Heart left ventricle (tissue), 16 donors: Measurements from ENCODE around the gene MLLT10. TPM values are rescaled to one million over a fixed set of nuclear protein-coding genes. Genes with fewer than 3 reads are reported as not detected.

Experiments
- ATAC-seq, 4 donors: fragments of 200-7000 bp; cut with Tn5 transposase; one replicate each; pipeline ENCODE4 v1.9.1; 2020 to 2022; ENCODE audit warnings: moderate library complexity in 4 of 4, mild to moderate bottlenecking in 3 of 4, moderate number of reproducible peaks in 1 of 4
- DNase-seq, 5 donors: peaks; one replicate each; pipeline ENCODE4 v3.0.0-alpha.2; 2020
- H3K27ac ChIP-seq, 12 donors: fragments of 200-600 bp; sonication (generic) in 4 of 12; one replicate each; pipeline versions ENCODE4 v1.5.0 to v1.8.0; 2016 to 2022; ENCODE audit warnings: mild to moderate bottlenecking in 2 of 12
- H3K27me3 ChIP-seq, 9 donors: fragments of 200-600 bp; sonication (generic) in 2 of 9; one replicate each; pipeline versions ENCODE4 v1.5.1 to v1.8.0; 2016 to 2022; ENCODE audit warnings: mild to moderate bottlenecking in 3 of 9
- H3K36me3 ChIP-seq, 9 donors: fragments of 200-600 bp; sonication (generic) in 2 of 9; one replicate each; pipeline versions ENCODE4 v1.5.0 to v1.8.0; 2018 to 2022; ENCODE audit warnings: mild to moderate bottlenecking in 2 of 9
- H3K4me1 ChIP-seq, 12 donors: fragments of 200-600 bp; sonication (generic) in 4 of 12; one replicate each; pipeline versions ENCODE4 v1.5.0 to v1.8.0; 2016 to 2022; ENCODE audit warnings: mild to moderate bottlenecking in 3 of 12
- H3K4me3 ChIP-seq, 12 donors: fragments of 200-600 bp; sonication (generic) in 4 of 12; one replicate each; pipeline versions ENCODE4 v1.5.0 to v1.8.0; 2017 to 2022; ENCODE audit warnings: mild to moderate bottlenecking in 9 of 12, moderate library complexity in 4 of 12
- H3K9me3 ChIP-seq, 12 donors: fragments of 200-600 bp; sonication (generic) in 4 of 12; one replicate each; pipeline versions ENCODE4 v1.5.0 to v1.8.0; 2016 to 2022; ENCODE audit warnings: mild to moderate bottlenecking in 1 of 12
- POLR2A ChIP-seq, 2 donors: fragments of 450-650 bp; IDR thresholded peaks; one replicate each; pipeline ENCODE4 v1.6.1; 2017; ENCODE audit warnings: antibody characterized with exemption in 2 of 2, mild to moderate bottlenecking in 2 of 2, moderate library complexity in 2 of 2
- WGBS, 4 donors: extraction: QIAGEN DNeasy Blood & Tissue Kit in 2 of 4; methylation state at CpG; one replicate each; pipeline versions ENCODE4 v1.1.5 to v1.1.7; 2013 to 2018; 5-methylcytosine and 5-hydroxymethylcytosine counted together
- intact Hi-C, 10 donors: fragments of 100-400 bp; cut with DNase I; formaldehyde crosslinking; loops; one replicate each; pipeline versions ENCODE4 v1.11.1 to v1.14.2; 2022
- microRNA counts, 2 donors: library from miRNA; unstranded; fragments of <30 nt; microRNA quantifications; one replicate each; lab custom pipeline; 2016
- microRNA-seq, 4 donors: library from miRNA; unstranded; fragments of <30 nt; microRNA quantifications; one replicate each; pipeline versions ENCODE4 to v1.2.0, GENCODE V29; 2017 to 2020
- polyA plus RNA-seq, 2 donors: library from polyadenylated mRNA; stranded (reverse); fragments of 200-250 nt; gene quantifications; one replicate each; pipeline ENCODE4 v1.2.3, GENCODE V29; 2013
- total RNA-seq, 9 donors: library from RNA; depleted of rRNA in 2 of 9; stranded (reverse); fragments of >200 nt in 2 of 9; fragmentation: NEBNext Ultra II Directional in 3 of 9; extraction: Animal tissue kit (Norgen Biotek cat#: 25700) in 3 of 9; gene quantifications; one replicate each; pipeline versions ENCODE4 v1.1.0 to v1.2.4, GENCODE V29; 2016 to 2023
- TF ChIP-seq, protein P1 (sequence below), 12 donors: fragments of 200-600 bp; sonication (generic) in 4 of 12; IDR thresholded peaks; one replicate each; pipeline versions ENCODE4 v1.5.0 to v1.8.0; 2018 to 2022; ENCODE audit warnings: antibody characterized with exemption in 12 of 12, mild to moderate bottlenecking in 5 of 12
- donor health status: ischemic (EF 13 %, LVEDD 7.1; RV severe dilation, severe dysfunction).
- donor health status: healthy with polysubstance abuse.
- donor health status: DM: no; HTN: yes; CAD: no.
- donor health status: DM: no; HTN: no; CAD: no.
- donor health status: ischemic (EF 25% LVEDD 6.9; RV normal size, moderate dysfunction).
- donor health status: ischemic (EF 25% LVEDD 5.7; RV mildly dilated, moderate dysfunction).
- donor health status: healthy.
- donor health status: DM: yes; HTN: yes; CAD: no.
- donor health status: ischemic (EF 35%, LVEDD 5.7; RV mildly dilated, moderate dysfunction).
- donor health status: nonischemic (EF 11% LVEDD 7.7; RV severe dilation, severe dysfunction).
- donor health status: DM: yes; HTN: yes; CAD: no.
- donor health status: PGD.
- donor health status: ischemic (EF 29% LVEDD 5.4; RV normal size, mild dysfunction).
- donor health status: nonischemic (EF 23%, LVEDD 6.1; RV moderate dilation, normal function).

Gene MLLT10
- total and polyA plus RNA-seq, 11 donors, result 16.0 to 30.7 (median 25.2) TPM

- no peaks in the 10 kb centered on the region for H3K36me3 ChIP-seq
- intact Hi-C loops, result no loop called here
- H3K27me3 ChIP-seq, result no peaks in the 10 kb centered on the region
- TF ChIP-seq, protein P1, sequence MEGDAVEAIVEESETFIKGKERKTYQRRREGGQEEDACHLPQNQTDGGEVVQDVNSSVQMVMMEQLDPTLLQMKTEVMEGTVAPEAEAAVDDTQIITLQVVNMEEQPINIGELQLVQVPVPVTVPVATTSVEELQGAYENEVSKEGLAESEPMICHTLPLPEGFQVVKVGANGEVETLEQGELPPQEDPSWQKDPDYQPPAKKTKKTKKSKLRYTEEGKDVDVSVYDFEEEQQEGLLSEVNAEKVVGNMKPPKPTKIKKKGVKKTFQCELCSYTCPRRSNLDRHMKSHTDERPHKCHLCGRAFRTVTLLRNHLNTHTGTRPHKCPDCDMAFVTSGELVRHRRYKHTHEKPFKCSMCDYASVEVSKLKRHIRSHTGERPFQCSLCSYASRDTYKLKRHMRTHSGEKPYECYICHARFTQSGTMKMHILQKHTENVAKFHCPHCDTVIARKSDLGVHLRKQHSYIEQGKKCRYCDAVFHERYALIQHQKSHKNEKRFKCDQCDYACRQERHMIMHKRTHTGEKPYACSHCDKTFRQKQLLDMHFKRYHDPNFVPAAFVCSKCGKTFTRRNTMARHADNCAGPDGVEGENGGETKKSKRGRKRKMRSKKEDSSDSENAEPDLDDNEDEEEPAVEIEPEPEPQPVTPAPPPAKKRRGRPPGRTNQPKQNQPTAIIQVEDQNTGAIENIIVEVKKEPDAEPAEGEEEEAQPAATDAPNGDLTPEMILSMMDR (IDR thresholded peaks at IDR 0.05), result no peak
- TF ChIP-seq POLR2A (IDR thresholded peaks at IDR 0.05), result no peak
- H3K4me1 ChIP-seq, result no peaks in the 10 kb centered on the region
- no peak overlapping the region for H3K4me3 ChIP-seq
- ATAC-seq (no peak), DNase-seq (no peak)
- 96 to 99% (median 97%) methylated on average over 2 of the region's 2 CpGs for WGBS, 4 donors
- H3K27ac ChIP-seq, result no peak overlapping the region
- H3K9me3 ChIP-seq, result peaks cover 0 to 21% (median 3%) of the 10 kb centered on the region in 12 donors
These were observed 257.2 kb downstream of the MLLT10 start for GRCh38 chr10:21791276-21791675.

MicroRNA genes within 50 kb of the gene (microRNA counts, 767-probe panel; counts per million panel counts)
- microRNA hsa-miR-1915-3p (lab: Ali Mortazavi, UCI), result 1,023 to 1,280 counts per million in 2 donors

Small RNAs within 50 kb of the gene (microRNA-seq; reads per million reads assigned to microRNA genes)
- 0 to 0.77 (median 0.10) reads per million in 4 donors for gene MIR1915

Other genes starting within 250 kb of the MLLT10 start
- gene SKIDA1, start 8.6 kb upstream of the MLLT10 start, total RNA-seq, result 1 to 10 TPM; 2.3 to 5.4 (median 3.6) TPM
- gene SKIDA1, start 8.6 kb upstream of the MLLT10 start, polyA plus RNA-seq, result under 1 TPM; 0.61 to 0.75 TPM